Measurements from ENCODE around the gene ITGBL1.

- TF ChIP-seq CTCF (IDR thresholded peaks at IDR 0.05) = no peak
- TF ChIP-seq POLR2A (IDR thresholded peaks at IDR 0.05) = no peak
Measured at GRCh38 chr13:101627556-101627943, 175.1 kb downstream of the ITGBL1 start.

All from lower leg skin (tissue), 3 donors.